ENCODE measurements around the gene GLE1.
"Not testable (repeated sequence)": the region's sequence is repeated elsewhere in the genome, so short reads cannot be mapped to it uniquely, and the experiment has no call there.

GLE1 gene

GRCh38 chr9:128551657-128552152, 47.2 kb downstream of the GLE1 start:
- DNase-seq (ENCODE audit: low read depth in 1 of 2, low spot score in 1 of 2): no peak

DNA sequence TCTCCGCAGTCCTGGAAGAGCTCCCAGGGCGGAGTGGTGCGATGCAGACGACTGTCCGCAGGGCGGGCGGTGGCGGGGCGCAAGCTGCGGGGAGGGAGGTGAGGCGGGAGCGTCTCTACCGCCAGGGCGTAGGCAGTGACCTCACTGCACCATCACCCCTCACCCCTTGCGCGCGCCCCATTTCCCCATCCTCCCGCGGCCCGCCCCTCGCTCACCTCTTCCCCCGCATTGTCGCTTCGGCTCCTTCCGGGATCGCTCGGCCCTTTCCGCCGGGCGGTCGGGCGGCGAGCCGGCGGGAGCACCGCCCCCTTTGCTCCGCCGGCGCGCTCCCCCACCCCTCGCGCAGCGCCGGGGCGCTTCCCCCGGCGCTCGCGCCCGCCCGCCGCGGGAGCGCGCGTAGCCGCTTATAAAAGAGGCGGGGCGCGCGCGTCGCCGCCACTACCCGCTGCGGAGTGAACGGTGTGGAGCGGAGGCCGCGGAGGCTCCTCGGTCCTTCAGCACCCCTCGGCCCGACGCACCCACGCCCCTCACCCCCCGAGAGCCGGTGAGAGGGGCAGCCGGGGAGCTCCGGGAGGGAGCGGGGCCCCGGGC, 47.7 kb downstream of the GLE1 start, which contains the start of gene SPTAN1:
Gene SPTAN1 (plus strand): TSS at position 435 of the 591 bp plus-strand sequence. CDS start 14,154 bp downstream, outside the sequence.
- peak; percentile 83 to 88 for DNase-seq (ENCODE audit: low read depth in 1 of 2, low spot score in 1 of 2)

- DNase-seq (ENCODE audit: low read depth in 1 of 2, low spot score in 1 of 2): peak; percentile 20 to 27
Measured at GRCh38 chr9:128552744-128553440, 48.4 kb downstream of the GLE1 start.

- no peak for DNase-seq (ENCODE audit: low read depth in 1 of 2, low spot score in 1 of 2)
Measured at GRCh38 chr9:128553728-128554127, 49.2 kb downstream of the GLE1 start.

- DNase-seq (ENCODE audit: low read depth in 1 of 2, low spot score in 1 of 2): no peak
Measured at GRCh38 chr9:128554155-128554862, 49.8 kb downstream of the GLE1 start.

- DNase-seq (ENCODE audit: low read depth in 1 of 2, low spot score in 1 of 2): no peak
Measured at GRCh38 chr9:128555180-128555721, 50.7 kb downstream of the GLE1 start.

- DNase-seq (ENCODE audit: low read depth in 1 of 2, low spot score in 1 of 2): no peak
Measured at GRCh38 chr9:128556276-128556675, 51.8 kb downstream of the GLE1 start.

- DNase-seq (ENCODE audit: low read depth in 1 of 2, low spot score in 1 of 2): no peak
Measured at GRCh38 chr9:128556926-128557634, 52.6 kb downstream of the GLE1 start.

DNA sequence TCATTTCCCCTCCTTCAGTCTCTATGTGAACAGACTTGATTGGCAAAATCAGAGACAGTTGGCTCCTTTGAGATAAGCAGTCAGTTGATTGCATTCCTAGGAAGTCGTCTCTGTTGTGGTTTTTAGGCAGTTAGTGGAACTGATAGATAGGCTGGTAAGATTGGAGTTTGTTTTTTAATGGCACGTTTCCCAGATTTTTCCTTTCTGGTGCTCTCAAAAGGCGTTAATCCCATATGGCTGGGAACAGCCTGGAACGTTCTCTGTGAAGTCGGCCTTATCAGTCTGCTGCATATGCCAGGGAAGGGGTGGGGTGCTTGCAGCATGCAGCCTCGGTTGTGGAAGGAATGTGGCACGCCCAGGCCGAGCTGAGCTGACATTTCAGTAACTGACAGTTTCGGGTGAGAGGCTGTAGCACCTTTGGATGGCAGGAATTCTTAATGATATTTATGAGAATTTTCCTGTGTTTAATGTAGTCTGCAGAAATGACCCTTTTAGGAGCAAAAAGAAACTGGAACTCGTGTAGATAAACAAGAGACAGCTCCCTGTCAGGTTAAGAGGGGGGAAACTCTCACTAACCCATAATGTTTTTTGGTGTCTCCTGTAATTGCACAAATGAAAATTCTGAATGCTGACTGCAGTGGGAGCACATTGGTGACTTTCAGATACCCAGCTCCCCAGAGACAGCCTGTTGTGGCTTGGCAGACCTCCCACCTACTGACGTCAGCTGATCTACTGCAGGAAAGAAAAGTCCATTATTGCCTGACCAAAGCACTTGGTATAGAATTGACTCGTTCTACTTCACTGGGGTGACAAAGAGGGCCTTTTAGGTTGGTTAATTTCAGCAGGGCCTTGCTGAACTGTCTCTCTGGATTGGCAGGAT, 54.2 kb downstream of the GLE1 start:
- DNase-seq (ENCODE audit: low read depth in 1 of 2, low spot score in 1 of 2): peak in 1 of 2 donors; percentile 44

GRCh38 chr9:128565578-128565977, 61.1 kb downstream of the GLE1 start:
- no peak for DNase-seq (ENCODE audit: low read depth in 1 of 2, low spot score in 1 of 2)

DNA sequence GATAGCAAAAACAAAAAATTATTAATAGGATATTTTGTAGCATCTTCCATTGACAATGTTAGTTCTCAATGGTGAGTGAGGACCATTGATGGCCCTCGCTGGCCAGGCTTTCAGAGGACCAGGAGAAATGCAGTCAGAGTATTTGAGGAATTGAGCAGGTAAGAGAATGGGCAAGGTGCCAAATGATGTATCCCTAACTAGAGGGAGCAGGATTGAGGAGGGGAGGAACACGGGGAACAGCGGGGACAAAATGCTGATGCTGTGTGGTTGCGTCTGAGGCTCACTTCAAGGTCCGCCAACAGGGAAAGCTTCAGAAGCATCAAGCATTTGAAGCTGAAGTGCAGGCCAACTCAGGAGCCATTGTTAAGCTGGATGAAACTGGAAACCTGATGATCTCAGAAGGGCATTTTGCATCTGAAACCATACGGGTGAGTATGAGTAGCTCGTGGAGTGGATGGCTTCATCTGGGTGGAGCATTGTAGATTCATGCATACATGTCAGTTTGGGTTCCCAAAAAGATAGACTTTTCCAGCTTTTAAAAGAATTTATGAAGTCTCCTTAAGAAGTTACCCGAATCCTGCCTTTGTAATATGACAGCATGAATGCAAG, 64.1 kb downstream of the GLE1 start:
- no peak for DNase-seq (ENCODE audit: low read depth in 1 of 2, low spot score in 1 of 2)

GRCh38 chr9:128575469-128575868, 71.0 kb downstream of the GLE1 start:
- DNase-seq (ENCODE audit: low read depth in 1 of 2, low spot score in 1 of 2): no peak

DNA sequence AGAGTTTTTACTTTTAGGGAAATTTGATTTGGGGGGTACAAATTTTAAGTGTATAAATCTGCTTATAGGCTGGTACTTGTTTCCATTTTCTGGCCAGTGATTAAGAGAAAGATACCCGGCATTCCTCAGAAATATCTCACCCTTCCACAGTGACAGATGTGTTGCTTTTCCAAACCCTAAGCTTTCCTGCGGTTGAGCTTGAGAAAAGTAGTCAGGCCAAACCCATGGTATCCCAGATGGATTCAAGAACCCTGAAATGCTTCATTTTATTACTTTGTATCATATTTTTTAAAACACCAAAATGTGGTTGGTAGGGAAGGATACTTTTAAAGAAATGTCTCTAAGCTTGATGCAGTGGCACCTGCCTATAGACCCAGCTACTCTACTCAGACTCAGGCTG, 71.4 kb downstream of the GLE1 start:
- no peak for DNase-seq (ENCODE audit: low read depth in 1 of 2, low spot score in 1 of 2)

DNA sequence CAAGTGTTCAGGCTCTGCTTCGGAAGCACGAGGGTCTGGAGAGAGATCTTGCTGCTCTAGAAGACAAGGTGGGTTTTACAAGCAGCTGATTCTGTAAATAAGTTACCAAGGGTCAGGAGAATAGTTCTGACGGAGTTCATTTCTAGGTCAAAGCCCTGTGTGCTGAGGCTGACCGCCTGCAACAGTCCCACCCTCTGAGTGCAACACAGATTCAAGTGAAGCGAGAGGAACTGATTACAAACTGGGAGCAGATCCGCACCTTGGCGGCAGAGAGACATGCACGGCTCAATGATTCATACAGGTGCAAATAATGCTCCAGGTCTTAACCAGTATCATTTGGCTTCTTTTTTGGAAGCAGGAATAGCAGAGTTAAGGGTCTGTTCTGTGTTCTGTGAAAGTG, 72.7 kb downstream of the GLE1 start:
- DNase-seq (ENCODE audit: low read depth in 1 of 2, low spot score in 1 of 2): no peak

- no peak for DNase-seq (ENCODE audit: low read depth in 1 of 2, low spot score in 1 of 2)
Measured at GRCh38 chr9:128579194-128579593, 74.7 kb downstream of the GLE1 start.

DNA sequence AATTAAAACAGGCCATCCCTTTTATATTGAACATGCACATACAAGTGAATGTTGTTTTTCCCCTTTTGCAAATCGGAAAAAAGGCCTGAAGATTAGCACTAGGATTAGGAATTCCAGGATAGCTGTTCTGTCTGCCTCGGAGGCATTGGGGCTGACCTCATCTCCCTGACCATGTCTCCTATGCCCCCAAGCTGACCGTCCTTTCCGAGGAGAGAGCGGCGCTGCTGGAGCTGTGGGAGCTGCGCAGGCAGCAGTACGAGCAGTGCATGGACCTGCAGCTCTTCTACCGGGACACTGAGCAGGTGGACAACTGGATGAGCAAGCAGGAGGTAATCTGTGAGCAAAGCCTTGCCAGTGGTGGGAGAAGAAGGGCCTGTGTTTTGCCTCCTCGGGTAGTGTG, 76.2 kb downstream of the GLE1 start:
- DNase-seq (ENCODE audit: low read depth in 1 of 2, low spot score in 1 of 2): no peak

GRCh38 chr9:128585155-128585554, 80.6 kb downstream of the GLE1 start:
- not testable (repeated sequence) for DNase-seq (ENCODE audit: low read depth in 1 of 2, low spot score in 1 of 2)

DNA sequence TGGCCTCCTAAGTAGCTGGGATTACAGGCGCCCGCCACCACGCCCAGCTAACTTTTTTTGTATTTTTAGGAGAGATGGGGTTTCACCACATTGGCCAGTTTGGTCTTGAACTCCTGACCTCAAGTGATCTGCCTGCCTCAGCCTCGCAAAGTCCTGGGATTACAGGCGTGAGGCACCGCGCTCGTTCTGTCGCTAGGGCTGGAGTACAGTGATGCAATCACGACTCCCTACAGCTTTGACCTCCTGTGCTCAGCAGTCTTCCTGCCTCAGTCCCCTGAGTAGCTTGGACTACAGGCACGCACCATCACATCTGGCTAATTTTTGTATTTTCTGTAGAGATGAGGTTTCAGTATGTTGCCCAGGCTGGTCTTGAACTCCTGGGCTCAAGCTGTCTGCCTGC, 82.4 kb downstream of the GLE1 start:
- not testable (repeated sequence) for DNase-seq (ENCODE audit: low read depth in 1 of 2, low spot score in 1 of 2)

GRCh38 chr9:128587453-128587852, 82.9 kb downstream of the GLE1 start:
- peak; percentile 4 to 39 for DNase-seq (ENCODE audit: low read depth in 1 of 2, low spot score in 1 of 2)
